Mesendoderm (in vitro differentiated cells): ENCODE data around the gene SDK2.

ENCODE experiments used
- DNase-seq: peaks from one replicate; pipeline ENCODE4 v3.0.0; 2013
- H2AK5ac ChIP-seq: 2 replicates; pipeline ENCODE4 v1.6.1; 2013; ENCODE audit warnings: low read length, inconsistent platforms
- H2BK120ac ChIP-seq: 2 replicates; pipeline ENCODE4 v1.6.1; 2013; ENCODE audit warnings: low read depth, mild to moderate bottlenecking, low read length, moderate library complexity, mixed read lengths
- H2BK15ac ChIP-seq: replicated peaks from 2 replicates; pipeline ENCODE4 v1.6.1; 2013; ENCODE audit warnings: low read depth, mild to moderate bottlenecking, moderate library complexity
- H2BK5ac ChIP-seq: 2 replicates; pipeline ENCODE4 v1.6.1; 2013; ENCODE audit warnings: low read length, inconsistent platforms
- H3K18ac ChIP-seq: 2 replicates; pipeline ENCODE4 v1.6.1; 2013; ENCODE audit warnings: mild to moderate bottlenecking, low read length, mixed read lengths
- H3K23ac ChIP-seq: one replicate; pipeline ENCODE4 v1.6.1; 2013; ENCODE audit warnings: low read length
- H3K27ac ChIP-seq: 2 replicates; pipeline ENCODE4 v1.5.1; 2013; ENCODE audit warnings: low read depth, mild to moderate bottlenecking, inconsistent platforms, low read length, moderate library complexity
- H3K27me3 ChIP-seq: 2 replicates; pipeline ENCODE4 v1.6.1; 2013; ENCODE audit warnings: low read length, control low read depth, mild to moderate bottlenecking, inconsistent platforms; ENCODE audit not compliant: insufficient read depth, poor library complexity
- H3K36me3 ChIP-seq: 2 replicates; pipeline ENCODE4 v1.6.1; 2013; ENCODE audit warnings: low read length, inconsistent platforms; ENCODE audit not compliant: control insufficient read depth, insufficient read depth
- H3K4ac ChIP-seq: one replicate; pipeline ENCODE4 v1.6.1; 2013; ENCODE audit warnings: low read depth, mild to moderate bottlenecking, low read length, moderate library complexity
- H3K4me1 ChIP-seq: 2 replicates; pipeline ENCODE4 v1.6.1; 2013; ENCODE audit warnings: low read depth, low read length, inconsistent platforms; ENCODE audit not compliant: control insufficient read depth
- H3K4me2 ChIP-seq: 2 replicates; pipeline ENCODE4 v1.6.1; 2013; ENCODE audit warnings: low read length
- H3K4me3 ChIP-seq: 2 replicates; pipeline ENCODE4 v1.5.1; 2013; ENCODE audit warnings: mild to moderate bottlenecking, low read length
- H3K56ac ChIP-seq: one replicate; pipeline ENCODE4 v1.6.1; 2013; ENCODE audit warnings: low read length
- H3K79me1 ChIP-seq: 2 replicates; pipeline ENCODE4 v1.6.1; 2013; ENCODE audit warnings: low read length, inconsistent platforms
- H3K79me2 ChIP-seq: 2 replicates; pipeline ENCODE4 v1.6.1; 2013; ENCODE audit warnings: mild to moderate bottlenecking, low read length; ENCODE audit not compliant: control insufficient read depth, insufficient read depth
- H3K9ac ChIP-seq: 2 replicates; pipeline ENCODE4 v1.6.1; 2013; ENCODE audit warnings: low read length, inconsistent platforms
- H4K5ac ChIP-seq: one replicate; pipeline ENCODE4 v1.6.1; 2013; ENCODE audit warnings: low read length
- H4K8ac ChIP-seq: one replicate; pipeline ENCODE4 v1.6.1; 2013; ENCODE audit warnings: low read depth, mild to moderate bottlenecking, control low read depth, low read length, moderate library complexity
- WGBS: extraction: QIAGEN DNeasy Blood & Tissue Kit; methylation state at CpG from one replicate; pipeline ENCODE4 v1.1.7; 2013; ENCODE audit warnings: low lambda C conversion rate, missing lambda C conversion rate; ENCODE audit not compliant: insufficient coverage; ENCODE audit errors: extremely low coverage; 5-methylcytosine and 5-hydroxymethylcytosine counted together

SDK2 gene

DNA sequence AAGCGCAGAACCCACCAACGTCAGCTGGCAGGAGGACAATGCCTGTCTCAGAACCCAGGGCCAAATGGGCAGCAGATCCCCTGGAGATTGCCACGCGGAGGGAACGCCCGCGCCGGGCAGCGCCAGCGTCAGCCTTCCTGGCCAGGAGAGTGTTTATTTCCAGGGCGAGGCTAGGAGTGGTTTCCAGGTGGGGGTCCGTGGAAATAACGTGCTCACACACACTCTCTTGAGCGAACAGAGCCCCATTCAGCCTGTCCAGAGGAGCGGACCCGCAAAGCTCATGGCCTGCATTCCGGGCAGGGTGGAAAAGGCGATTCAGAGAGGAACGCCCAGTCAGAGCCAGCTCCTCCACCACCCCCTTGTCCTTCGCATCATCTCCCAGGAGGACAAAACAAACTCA is 40.3 kb downstream of the SDK2 start:
- Histone ChIP-seq H2BK120ac (no peak overlapping the region), H2AK5ac (no peak overlapping the region), H3K79me2 (no peaks in the 10 kb centered on the region), H3K23ac (no peak overlapping the region), H3K79me1 (peaks cover 1% of the 10 kb centered on the region), H2BK15ac (no peak overlapping the region), H3K18ac (no peak overlapping the region), H3K4me2 (no peak overlapping the region), H4K5ac (no peak overlapping the region), H3K4me3 (no peak overlapping the region), H3K9ac (no peak overlapping the region), H3K4ac (no peak overlapping the region), H2BK5ac (no peak overlapping the region), H3K27me3 (no peaks in the 10 kb centered on the region), H3K27ac (no peak overlapping the region), H4K8ac (no peak overlapping the region), H3K4me1 (no peaks in the 10 kb centered on the region), H3K56ac (no peak overlapping the region), H3K36me3 (no peaks in the 10 kb centered on the region)
- no CpG with 5 or more reads among the region's 20 CpGs for WGBS
- DNase-seq, result no peak

DNA sequence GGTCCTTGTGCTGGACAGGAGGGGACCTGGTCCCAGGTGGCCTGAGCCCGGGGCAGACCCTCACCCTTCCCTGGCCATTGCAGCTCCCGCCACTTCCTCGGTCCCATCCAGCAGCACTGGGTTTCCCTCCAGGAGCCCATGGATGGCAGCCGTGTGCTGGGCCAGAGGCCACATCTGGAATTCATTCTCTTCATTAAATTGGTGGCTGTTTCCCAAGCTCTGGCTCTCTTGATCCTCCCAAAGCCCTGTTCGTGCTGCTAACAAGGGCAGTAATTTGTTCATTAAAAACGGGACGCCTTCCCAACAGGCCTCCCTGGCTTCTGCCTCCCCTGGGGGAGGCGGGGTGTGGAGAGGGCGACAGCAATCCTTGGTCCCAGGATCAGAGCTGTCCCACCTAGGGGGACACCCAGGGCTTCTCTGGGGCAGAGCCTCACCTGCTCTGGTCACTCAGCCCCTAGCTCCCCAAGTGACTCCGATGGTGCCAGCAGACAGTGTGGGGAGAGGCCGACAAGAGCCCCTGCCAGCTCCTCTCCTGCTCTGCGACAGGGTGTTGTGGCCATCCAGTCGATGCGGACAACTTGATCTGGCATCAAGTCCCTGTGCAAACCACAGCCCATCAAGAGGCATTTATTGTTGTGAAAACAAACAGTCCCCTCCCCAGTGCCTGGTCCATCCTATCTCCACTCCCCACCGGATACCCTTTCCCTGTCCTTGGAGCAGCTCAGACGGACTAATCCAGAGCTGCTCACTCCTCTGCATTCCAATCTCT is 44.0 kb downstream of the SDK2 start:
- no peak overlapping the region for H3K9ac ChIP-seq
- no peaks in the 10 kb centered on the region for H3K27me3 ChIP-seq
- H3K79me2 ChIP-seq, result no peaks in the 10 kb centered on the region
- no peak overlapping the region for H2BK5ac ChIP-seq
- H3K79me1 ChIP-seq, result peaks cover 1% of the 10 kb centered on the region
- no peak overlapping the region for H4K5ac ChIP-seq
- H3K18ac ChIP-seq, result no peak overlapping the region
- H3K36me3 ChIP-seq, result no peaks in the 10 kb centered on the region
- no peak overlapping the region for H3K27ac ChIP-seq
- no peak for DNase-seq
- H2BK120ac ChIP-seq, result no peak overlapping the region
- H3K4me1 ChIP-seq, result no peaks in the 10 kb centered on the region
- no peak overlapping the region for H3K23ac ChIP-seq
- no peak overlapping the region for H4K8ac ChIP-seq
- H2BK15ac ChIP-seq, result no peak overlapping the region
- no peak overlapping the region for H3K4ac ChIP-seq
- no CpG with 5 or more reads among the region's 16 CpGs for WGBS
- H2AK5ac ChIP-seq, result no peak overlapping the region
- H3K56ac ChIP-seq, result no peak overlapping the region
- H3K4me2 ChIP-seq, result no peak overlapping the region
- no peak overlapping the region for H3K4me3 ChIP-seq

DNA sequence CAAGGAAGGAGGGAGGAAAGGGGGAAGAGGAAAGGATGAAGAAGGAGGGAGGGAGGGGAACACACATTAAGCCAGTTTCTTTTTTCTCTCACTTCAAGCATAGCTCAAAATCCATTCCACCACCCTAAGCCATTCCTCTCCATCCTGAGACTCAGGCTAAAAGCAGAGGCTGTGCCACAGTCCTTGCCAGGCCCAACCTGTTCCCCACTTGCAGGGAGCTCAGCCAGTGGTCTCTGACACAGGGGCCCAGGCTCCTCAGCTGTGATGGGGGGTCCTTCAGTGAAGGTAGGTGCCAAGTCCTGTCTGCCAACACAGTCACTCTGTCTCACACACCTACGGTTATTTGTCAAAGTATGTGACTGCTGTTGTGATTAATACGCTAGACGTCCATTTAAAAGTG is 44.6 kb downstream of the SDK2 start:
- WGBS, result no CpG with 5 or more reads among the region's 3 CpGs
- no peaks in the 10 kb centered on the region for H3K36me3 ChIP-seq

DNA sequence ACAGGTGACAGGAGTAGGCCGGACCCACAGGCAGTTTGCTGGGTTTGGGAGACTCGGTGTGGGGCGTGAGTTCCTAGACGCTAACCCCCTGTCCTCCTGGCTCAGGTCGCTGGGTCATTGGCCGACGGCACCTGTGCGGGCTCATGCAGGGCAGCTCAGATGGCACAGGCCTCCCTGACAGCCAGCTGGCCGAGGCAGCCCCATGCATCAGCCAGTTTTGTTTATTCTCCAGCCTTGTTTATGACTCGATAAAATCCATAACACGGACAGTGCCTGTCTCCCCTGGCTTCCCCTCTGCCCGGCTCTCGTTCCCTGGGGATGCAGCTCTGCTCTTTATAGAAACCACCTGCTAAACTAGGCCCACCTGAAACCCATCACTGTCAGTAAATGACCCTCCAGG is 46.0 kb downstream of the SDK2 start:
- H3K9ac ChIP-seq, result no peak overlapping the region
- no peaks in the 10 kb centered on the region for H3K27me3 ChIP-seq
- no peak overlapping the region for H3K23ac ChIP-seq
- no peaks in the 10 kb centered on the region for H3K79me2 ChIP-seq
- no peak overlapping the region for H3K56ac ChIP-seq
- no peaks in the 10 kb centered on the region for H3K36me3 ChIP-seq
- peaks cover 2% of the 10 kb centered on the region for H3K4me1 ChIP-seq
- H3K18ac ChIP-seq, result no peak overlapping the region
- no peak overlapping the region for H3K4me3 ChIP-seq
- no peak for DNase-seq
- no peak overlapping the region for H4K8ac ChIP-seq
- H3K4ac ChIP-seq, result no peak overlapping the region
- no peak overlapping the region for H2AK5ac ChIP-seq
- H3K27ac ChIP-seq, result no peak overlapping the region
- H2BK120ac ChIP-seq, result no peak overlapping the region
- WGBS, result no CpG with 5 or more reads among the region's 13 CpGs
- H2BK5ac ChIP-seq, result no peak overlapping the region
- H3K4me2 ChIP-seq, result no peak overlapping the region
- no peak overlapping the region for H2BK15ac ChIP-seq
- H4K5ac ChIP-seq, result no peak overlapping the region
- peaks cover 1% of the 10 kb centered on the region for H3K79me1 ChIP-seq

More for the DNA sequence above, 44.6 kb downstream of the SDK2 start:
- H3K27ac ChIP-seq, result no peak overlapping the region
- no peaks in the 10 kb centered on the region for H3K79me2 ChIP-seq
- H3K56ac ChIP-seq, result peak overlapping the region; percentile 47
- H3K27me3 ChIP-seq, result no peaks in the 10 kb centered on the region
- H3K9ac ChIP-seq, result no peak overlapping the region
- H4K5ac ChIP-seq, result no peak overlapping the region
- H3K18ac ChIP-seq, result no peak overlapping the region
- H3K4ac ChIP-seq, result no peak overlapping the region
- no peak overlapping the region for H3K4me3 ChIP-seq
- no peak overlapping the region for H3K4me2 ChIP-seq
- peak overlapping the region; percentile 0 for H3K23ac ChIP-seq
- no peak overlapping the region for H2BK5ac ChIP-seq
- no peak overlapping the region for H4K8ac ChIP-seq
- H2BK15ac ChIP-seq, result no peak overlapping the region
- DNase-seq, result no peak
- H2AK5ac ChIP-seq, result no peak overlapping the region
- H2BK120ac ChIP-seq, result no peak overlapping the region
- no peaks in the 10 kb centered on the region for H3K4me1 ChIP-seq
- peaks cover 1% of the 10 kb centered on the region for H3K79me1 ChIP-seq

DNA sequence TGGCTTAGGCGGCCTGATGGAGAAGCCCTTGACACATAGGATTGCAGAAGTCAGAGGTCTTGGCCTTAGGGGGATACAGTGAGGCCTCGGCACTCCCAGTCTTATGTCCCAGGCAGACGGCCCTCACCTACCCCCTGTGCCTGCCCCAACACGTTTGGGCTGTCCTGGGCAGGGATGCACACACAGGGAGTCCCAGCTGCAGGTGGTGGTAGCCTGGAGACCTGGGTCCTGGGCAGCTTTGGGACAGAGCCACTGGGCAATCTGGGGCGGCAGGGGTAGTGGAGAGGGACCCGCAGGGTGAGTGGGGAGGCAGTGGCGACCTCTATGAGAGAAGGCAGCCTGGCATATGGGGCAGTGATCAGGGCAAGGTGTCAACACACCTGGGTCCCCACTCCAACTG is 48.3 kb downstream of the SDK2 start:
- H3K79me1 ChIP-seq, result no peaks in the 10 kb centered on the region
- no peak overlapping the region for H3K9ac ChIP-seq
- H2AK5ac ChIP-seq, result no peak overlapping the region
- H3K56ac ChIP-seq, result no peak overlapping the region
- no peak overlapping the region for H3K18ac ChIP-seq
- H3K36me3 ChIP-seq, result no peaks in the 10 kb centered on the region
- H2BK120ac ChIP-seq, result no peak overlapping the region
- H3K27me3 ChIP-seq, result no peaks in the 10 kb centered on the region
- no peak overlapping the region for H3K4me3 ChIP-seq
- H3K4me1 ChIP-seq, result peaks cover 2% of the 10 kb centered on the region
- H3K4ac ChIP-seq, result no peak overlapping the region
- no peak overlapping the region for H4K8ac ChIP-seq
- H3K27ac ChIP-seq, result no peak overlapping the region
- no peaks in the 10 kb centered on the region for H3K79me2 ChIP-seq
- no peak overlapping the region for H2BK5ac ChIP-seq
- H2BK15ac ChIP-seq, result no peak overlapping the region
- H4K5ac ChIP-seq, result no peak overlapping the region
- no peak for DNase-seq
- no CpG with 5 or more reads among the region's 7 CpGs for WGBS
- no peak overlapping the region for H3K4me2 ChIP-seq
- no peak overlapping the region for H3K23ac ChIP-seq

DNA sequence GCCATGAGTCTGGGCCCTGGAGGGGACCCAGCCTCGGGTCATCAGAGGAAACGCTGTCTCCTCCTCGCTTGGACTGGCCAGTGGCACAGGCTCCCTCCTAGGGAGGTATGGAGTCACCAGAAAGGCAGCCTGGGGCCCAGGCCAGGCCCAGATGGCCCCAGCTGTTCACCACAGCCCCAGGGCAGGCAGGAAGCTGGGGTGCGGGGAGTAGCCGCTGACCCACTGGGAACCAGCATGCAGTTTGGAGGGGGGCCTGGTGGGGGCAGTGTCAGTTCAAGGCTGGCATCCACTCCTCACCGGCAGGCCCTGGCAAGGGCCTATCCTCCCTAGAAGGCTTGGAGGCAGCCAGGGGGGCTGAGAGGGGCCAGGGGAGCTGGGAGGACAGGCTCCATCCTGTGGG is 48.8 kb downstream of the SDK2 start:
- DNase-seq, result peak; percentile 44

More for the DNA sequence above, 48.8 kb downstream of the SDK2 start:
- no CpG with 5 or more reads among the region's 6 CpGs for WGBS
- Histone ChIP-seq H4K8ac (no peak overlapping the region), H2BK15ac (no peak overlapping the region), H3K27me3 (no peaks in the 10 kb centered on the region), H3K18ac (no peak overlapping the region), H3K56ac (no peak overlapping the region), H2BK120ac (no peak overlapping the region), H3K36me3 (no peaks in the 10 kb centered on the region), H3K23ac (no peak overlapping the region), H2AK5ac (no peak overlapping the region), H3K27ac (no peak overlapping the region), H4K5ac (no peak overlapping the region), H3K4ac (no peak overlapping the region), H2BK5ac (no peak overlapping the region), H3K4me2 (no peak overlapping the region), H3K9ac (no peak overlapping the region), H3K79me1 (no peaks in the 10 kb centered on the region), H3K4me3 (no peak overlapping the region), H3K79me2 (no peaks in the 10 kb centered on the region), H3K4me1 (peaks cover 2% of the 10 kb centered on the region)
